Ammon's horn (tissue), 1 donor: Measurements from ENCODE around the gene SERPING1.
"Not testable (repeated sequence)": the region's sequence is repeated elsewhere in the genome, so short reads cannot be mapped to it uniquely, and the experiment has no call there.

Experiments used
- DNase-seq: peaks from one replicate; pipeline ENCODE4 v3.0.0-alpha.2; 2016; ENCODE audit warnings: low spot score

SERPING1 gene

DNA sequence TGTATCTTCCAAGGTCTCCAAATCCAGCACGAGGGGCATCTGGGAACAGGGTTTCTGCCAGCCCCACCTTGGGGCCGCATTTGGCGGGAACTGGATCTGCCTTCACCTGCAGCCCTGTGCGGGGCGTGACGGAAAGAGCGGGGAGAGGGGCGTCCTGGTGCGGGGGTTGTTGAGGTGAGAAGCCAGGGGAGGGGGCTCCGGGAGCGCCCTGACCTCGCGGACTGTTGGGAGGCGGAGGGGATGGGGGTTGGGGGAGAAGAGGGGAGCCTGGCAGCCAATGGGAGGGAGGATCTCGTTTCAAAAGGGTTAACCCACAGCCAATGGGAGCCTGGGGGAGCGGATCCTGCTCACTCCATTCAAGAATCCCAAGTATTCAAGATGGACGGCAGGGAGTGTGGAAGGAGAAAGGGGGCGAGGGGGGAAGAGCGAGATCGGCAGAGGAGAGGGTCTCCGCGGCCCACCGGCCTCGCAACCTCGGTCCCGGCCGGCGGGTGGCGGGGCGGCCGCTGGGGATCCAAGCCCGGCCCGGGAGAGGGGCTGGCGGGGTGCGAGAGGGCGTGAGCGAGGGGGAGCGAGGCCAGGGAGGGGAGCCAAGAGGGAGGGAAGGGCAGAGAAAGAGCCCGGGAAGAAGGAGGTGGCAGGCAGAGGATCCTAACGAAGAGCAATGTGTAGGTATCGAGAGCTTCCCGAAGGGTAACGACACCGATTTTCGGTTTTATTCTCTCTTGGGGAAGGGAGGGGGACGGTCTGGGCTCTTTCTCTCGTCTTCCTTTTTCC lies 40.7 kb downstream of the SERPING1 start:
- DNase-seq = peak; percentile 85

DNA sequence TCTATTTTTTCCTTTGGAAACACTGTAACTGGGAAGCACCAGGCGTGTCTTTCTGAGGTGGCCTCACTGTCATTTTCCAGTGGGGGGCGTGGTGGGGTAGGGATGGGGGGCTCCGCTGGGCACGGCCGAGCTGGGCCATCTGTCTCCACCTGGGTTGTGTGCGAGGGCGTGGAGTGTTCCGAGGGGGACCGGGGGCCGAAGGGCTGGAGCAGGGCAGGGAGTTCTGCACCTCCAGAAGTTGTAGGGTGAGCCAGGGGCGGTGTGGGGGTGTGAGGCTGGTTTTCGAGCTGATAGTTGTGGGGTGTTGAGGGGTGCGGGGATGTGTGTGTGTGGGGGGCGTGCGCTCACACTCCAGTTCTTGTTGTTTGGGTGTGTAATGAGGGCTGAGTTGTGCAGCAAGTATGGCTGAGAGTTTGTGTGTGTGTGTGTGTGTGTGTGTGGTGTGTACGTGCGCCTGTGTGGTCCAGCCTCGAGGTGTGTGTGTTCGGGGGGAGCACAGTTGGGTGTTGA lies 41.4 kb downstream of the SERPING1 start:
- no peak for DNase-seq

DNA sequence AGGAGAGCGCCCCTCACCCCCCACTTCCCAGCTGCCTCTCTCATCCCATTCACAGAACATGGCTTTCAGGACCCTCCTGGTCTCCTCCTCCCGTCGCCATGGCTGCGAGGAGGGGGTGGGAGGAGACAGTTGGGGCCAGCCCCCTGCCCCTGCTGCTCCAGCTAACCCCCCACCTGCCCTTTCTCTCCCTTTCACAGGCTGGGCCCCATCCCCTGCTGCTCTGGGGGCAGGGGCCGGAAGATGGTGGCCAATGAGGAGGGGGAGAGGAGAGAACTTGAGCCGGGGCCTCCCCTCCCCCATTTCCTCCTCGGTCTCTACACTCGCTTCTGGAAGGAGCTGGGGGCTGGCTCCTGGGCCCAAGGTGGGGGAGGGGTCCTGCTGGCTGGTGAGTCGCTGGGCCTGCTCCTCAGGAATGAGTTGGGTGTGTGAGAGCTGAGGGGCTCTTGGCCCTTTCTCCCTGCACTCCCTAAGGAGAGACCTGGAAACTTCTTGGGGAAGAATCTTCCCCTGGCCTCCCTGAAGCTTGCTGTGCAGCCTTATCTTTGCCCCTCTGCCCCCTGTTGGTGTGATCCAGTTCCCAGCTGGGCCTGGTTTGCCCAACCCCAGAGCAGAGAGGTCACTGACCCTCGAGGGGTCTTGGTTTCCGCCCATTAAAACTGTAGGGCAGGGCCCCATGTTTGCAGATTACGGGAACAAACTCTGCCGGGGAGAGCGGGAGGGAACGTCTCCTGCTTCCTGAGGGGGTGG lies 42.0 kb downstream of the SERPING1 start:
- no peak for DNase-seq

DNA sequence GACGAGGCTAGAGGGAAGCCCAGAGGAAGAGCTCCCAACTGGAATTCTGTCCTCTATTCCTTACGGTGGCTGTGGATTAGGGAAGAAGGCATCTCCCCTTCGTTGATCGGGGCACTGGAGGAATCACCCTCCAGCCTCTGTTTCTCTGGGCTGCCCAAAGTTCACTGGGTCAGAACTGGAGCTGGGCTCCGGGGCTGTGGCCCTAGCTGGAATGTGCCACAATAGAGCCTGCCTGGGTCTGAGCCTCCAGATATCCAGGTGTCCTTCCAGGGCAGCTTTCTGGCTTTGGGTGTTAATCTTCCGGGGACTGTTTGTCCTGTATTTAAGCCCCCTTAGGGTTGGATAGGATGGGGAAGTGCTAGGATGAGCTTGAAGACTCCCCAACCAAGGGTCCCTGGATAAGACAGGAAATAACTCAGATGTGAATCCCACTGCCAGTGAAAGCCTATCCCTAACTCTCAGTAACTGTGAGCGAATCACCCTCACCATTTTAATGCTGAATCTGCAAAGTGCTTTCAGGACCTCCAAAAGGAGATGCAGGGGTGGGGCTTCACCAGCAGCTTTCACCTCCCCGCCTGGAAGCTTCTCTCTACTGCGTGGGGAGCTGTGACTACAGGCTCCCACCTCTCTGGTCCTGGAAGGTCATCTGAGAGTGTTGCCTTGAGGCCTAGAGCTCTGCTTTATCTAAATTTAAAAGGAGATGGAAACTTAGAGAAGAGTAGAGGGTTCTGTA lies 42.7 kb downstream of the SERPING1 start:
- DNase-seq = no peak

DNA sequence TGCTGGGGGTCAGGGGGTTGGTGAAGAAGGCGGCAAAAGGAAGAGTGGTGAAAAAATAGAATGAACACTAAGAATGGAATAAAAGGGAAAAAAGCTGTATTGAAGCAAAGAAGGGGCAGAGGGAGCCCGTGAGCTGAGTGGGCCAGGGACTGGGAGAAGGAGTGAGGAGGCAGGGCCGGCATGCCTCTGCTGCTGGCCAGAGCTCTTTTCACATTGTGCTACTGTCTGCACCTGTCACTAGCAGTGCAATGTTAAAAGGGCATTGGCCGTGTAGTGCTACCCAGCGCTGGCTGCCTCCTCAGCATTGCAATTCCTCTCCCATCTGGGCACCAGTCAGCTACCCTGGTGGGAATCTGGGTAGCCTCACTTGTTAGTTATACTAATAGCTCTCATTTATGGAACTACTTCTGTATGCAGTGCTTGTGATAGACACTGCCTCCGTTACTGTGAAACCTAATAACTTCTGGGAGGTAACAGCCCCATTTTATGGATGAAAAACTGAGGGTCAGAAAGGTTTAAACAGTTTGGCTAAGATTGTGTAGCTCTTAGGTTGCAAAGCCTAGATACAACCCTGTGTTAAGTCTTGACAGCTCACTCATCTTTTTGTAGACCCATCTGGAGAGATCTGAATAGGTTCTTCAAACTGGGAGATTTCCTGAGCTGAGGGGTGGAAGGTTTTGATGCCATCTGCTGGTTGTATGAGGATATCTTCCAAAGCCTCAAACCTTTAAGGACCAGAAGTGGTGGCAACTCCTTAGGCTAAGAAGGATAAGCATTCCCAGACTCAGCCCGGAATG lies 43.7 kb downstream of the SERPING1 start:
- DNase-seq = peak; percentile 71

GRCh38 chr11:57643802-57644201 lies 46.3 kb downstream of the SERPING1 start:
- DNase-seq = no peak

DNA sequence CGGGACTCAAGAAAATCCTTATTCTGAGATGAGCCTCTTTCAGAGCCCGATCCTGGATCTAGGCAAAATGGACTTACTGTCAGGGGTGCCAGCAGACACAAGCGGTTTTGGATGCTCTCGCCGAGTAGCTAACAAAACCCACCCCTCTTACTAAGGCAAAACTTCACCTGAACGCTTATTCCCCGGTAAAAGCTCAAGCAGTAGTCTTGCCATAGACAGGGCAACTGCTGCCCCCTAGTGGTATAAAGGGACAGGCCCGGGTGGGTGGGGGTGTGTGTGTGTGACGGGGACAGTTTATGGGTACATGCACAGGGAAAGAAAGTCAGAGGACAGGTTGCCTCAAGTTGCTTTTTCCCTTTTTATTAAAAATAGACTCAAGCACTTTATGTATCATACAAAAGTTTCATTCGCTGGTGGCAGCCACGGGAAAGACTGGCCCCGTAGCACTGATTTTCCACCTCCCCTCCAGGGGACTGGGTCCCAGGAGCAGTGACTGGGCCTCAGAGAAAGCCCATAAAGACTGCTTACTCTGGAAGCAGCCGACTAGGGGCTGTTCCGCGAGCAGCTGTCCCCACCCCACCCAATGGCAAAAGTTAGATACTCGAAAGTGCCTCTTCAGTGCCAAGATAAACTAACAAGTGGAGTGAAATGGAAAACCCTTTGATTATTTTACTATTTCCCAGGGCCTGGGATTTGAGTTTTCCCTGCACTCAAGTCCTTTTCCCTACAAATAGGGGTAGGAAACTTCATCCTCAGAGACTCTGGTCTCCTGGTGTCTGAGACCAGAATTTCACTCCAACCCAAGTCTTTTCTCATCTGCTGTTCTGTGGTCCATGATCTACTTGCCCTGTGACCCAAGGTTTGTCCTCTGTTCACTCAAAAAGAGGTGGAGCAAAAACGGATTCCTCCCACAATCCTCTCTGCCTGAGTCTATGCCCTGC lies 47.5 kb downstream of the SERPING1 start:
- peak; percentile 82 for DNase-seq

DNA sequence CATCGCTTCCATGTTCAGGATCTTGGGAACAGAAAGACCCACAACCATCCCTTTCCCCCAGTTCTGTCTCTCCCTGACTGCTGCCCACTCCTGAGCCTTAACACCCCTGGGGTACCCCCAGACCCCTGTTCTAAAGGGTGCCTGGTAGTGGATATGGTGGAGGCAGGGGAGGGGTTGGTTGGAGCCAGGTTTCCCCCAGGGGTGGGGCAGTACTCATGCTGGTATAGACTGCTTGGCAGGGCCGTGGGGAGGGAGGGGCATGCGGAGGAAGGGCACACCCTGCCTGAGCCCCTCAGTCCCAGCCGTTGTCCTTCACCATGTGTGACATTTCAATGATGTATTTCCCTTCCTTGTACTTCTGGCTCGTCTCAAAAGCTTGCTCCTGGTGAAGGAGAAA lies 48.2 kb downstream of the SERPING1 start:
- no peak for DNase-seq

GRCh38 chr11:57646194-57646798 lies 48.8 kb downstream of the SERPING1 start:
- no peak for DNase-seq

- DNase-seq = no peak
These were observed 49.4 kb downstream of the SERPING1 start for GRCh38 chr11:57646799-57647303.

DNA sequence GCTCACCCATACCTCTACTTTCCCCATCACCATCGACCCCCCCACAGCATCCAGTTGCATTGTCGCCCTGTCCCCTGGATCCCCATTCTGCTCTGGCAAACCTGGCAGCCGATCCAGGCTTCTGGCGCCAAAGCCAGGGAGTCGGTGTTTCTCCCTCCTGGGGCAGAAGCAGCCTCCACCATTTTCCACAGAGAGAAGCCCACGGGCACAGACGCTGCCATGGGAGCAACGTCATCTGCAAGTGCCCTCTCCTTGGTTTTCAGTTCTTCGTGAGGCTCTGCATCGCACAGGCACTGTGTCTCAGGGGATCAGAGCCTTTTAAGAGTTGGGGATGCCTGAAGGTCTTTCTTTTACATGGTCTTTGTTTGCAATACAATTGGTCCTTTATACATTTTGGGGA lies 49.9 kb downstream of the SERPING1 start:
- DNase-seq = no peak

GRCh38 chr11:57647960-57648800 lies 50.7 kb downstream of the SERPING1 start:
- DNase-seq = peak; percentile 38

DNA sequence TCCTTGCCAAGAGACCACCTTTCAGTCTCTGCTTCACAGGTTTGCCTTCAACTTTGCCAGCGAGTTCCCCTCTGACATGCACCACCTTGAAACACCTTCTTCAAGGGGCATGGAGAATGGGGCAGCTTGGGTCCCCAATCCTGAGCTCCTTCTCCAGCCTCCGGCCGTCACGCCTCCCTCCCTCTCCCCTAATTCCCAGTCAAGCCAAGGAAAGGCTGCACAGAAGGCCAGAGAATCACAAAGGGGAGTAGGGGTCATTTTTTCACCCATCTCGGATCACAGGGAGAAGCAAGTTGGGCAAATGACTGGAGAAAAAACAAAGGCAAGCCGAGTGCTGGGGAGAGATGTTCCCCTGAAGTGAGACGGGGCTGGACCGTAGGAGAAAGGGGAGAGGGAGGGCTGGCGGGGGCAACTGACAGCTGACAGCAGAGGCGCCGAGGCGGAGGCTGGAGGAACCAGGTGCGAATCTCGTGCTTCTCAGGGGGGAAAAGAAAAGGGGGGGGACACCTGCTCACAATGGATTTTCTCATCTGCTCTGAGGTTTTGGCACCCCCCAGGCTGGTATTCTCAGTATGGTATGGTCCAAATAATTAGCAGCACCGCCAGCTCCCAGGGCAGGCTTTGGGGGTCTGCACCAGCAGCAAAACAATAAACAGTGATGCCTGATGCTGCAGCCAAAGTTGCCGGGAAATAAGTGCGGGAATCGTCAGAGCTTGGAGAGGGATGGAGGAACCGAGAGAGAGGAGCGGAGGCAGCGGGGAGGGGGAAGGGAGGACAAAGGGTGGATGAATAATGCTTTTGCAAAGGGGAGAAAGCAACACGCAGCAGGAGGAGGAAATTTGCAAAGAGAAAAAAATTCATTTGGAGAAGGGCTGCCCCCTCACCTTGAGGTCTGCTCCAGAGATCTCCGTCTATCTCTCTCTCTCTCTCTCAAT lies 51.6 kb downstream of the SERPING1 start:
- peak; percentile 57 for DNase-seq

GRCh38 chr11:57649826-57650738 lies 52.6 kb downstream of the SERPING1 start, which contains the start of gene YPEL4:
Gene YPEL4, minus strand, starts transcription at chr11:57649912. Its CDS starts 2,805 bp downstream, at chr11:57647107.
- peak; percentile 91 for DNase-seq

DNA sequence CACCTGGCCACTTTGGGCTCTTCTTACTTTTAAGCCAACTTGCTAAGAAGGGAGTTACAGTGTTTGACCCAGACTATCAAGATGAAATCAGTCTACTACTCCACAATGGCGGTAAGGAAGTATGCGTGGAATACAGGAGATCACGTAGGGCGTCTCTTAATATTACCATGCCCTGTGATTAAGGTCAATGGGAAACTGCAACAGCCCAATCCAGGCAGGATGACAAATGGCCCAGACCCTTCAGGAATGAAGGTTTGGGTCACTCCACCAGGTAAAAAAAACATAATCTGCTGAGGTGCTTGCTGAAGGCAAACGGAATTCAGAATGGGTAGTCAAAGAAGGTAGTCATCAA lies 53.2 kb downstream of the SERPING1 start:
- no peak for DNase-seq

- DNase-seq = no peak
These were observed 53.9 kb downstream of the SERPING1 start for GRCh38 chr11:57651408-57651807.

GRCh38 chr11:57652230-57652629 lies 54.7 kb downstream of the SERPING1 start:
- not testable (repeated sequence) for DNase-seq
